ENCODE measurements around the gene SPTY2D1.
"Not testable (repeated sequence)": the region's sequence is repeated elsewhere in the genome, so short reads cannot be mapped to it uniquely, and the experiment has no call there.

- TF ChIP-seq CTCF, EZH2, EZH2phosphoT487 (IDR thresholded peaks at IDR 0.05): not testable (repeated sequence)
Measured at GRCh38 chr11:18672209-18672608, 38.1 kb upstream of the SPTY2D1 start.
